GM20000 (cell line): ENCODE data around the gene SNAPC4.

Experiments used
- DNase-seq: peaks from one replicate; pipeline ENCODE4 v3.0.0; 2012; ENCODE audit warnings: low spot score
- TF ChIP-seq, protein P1 (sequence below): IDR thresholded peaks from 2 replicates; pipeline ENCODE4 v1.5.1; 2012; ENCODE audit warnings: mild to moderate bottlenecking, control low read depth; ENCODE audit errors: extremely low read depth, missing control alignments

Gene SNAPC4

DNA sequence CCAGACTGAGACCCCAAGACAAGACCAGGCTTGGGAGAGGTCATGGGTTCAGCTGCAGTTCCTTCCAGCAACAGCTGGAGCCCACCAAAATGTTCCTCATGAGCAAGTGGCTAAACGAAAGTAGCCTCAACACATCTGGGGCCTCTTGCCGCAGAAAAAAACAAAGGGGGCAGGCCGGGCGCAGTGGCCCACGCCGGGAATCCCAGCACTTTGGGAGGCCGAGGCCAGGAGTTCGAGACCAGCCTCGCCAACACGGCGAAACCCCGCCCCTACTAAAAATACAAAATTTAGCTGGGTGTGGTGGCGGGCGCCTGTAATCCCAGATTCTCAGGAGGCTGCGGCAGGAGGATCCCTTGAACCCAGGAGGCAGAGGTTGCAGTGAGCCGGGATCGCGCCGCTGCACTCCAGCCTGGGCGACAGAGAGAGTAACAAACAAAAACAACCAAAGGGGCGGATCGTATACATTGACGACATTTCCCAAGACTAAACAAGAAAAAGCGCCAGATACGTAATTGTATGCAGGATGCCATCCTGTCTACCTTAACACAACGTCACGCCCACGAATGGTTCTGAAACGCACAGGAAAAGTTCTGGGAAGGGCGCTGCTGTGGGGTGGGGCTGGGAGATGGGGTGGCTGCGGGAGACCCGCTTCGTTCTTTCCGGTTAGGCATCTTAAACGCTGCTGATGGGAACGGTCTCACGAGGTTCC lies 38.0 kb upstream of the SNAPC4 start:
- TF ChIP-seq, protein P1, sequence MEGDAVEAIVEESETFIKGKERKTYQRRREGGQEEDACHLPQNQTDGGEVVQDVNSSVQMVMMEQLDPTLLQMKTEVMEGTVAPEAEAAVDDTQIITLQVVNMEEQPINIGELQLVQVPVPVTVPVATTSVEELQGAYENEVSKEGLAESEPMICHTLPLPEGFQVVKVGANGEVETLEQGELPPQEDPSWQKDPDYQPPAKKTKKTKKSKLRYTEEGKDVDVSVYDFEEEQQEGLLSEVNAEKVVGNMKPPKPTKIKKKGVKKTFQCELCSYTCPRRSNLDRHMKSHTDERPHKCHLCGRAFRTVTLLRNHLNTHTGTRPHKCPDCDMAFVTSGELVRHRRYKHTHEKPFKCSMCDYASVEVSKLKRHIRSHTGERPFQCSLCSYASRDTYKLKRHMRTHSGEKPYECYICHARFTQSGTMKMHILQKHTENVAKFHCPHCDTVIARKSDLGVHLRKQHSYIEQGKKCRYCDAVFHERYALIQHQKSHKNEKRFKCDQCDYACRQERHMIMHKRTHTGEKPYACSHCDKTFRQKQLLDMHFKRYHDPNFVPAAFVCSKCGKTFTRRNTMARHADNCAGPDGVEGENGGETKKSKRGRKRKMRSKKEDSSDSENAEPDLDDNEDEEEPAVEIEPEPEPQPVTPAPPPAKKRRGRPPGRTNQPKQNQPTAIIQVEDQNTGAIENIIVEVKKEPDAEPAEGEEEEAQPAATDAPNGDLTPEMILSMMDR = no peak

DNA sequence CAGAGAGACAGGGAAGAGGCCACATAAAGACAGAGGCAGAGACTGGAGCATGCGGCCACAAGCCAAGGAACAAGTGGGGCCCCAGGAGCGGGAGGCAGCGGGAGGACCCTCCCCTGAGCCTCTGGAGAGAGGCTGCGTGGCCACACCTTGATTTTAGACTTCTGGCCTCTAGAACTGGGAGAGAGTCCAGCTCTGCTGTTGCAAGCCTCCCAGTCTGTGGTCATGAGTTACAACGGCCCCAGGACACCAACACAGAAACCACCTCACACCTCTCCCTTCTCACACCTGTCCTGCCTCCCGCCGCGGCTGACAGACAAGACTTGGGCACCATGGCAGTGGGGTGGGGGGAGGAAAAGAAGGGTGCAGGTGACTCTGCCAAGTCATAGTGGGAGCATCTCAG lies 37.5 kb upstream of the SNAPC4 start:
- TF ChIP-seq, protein P1 = no peak
- DNase-seq = no peak

More for the DNA sequence above, 38.0 kb upstream of the SNAPC4 start:
- no peak for DNase-seq

DNA sequence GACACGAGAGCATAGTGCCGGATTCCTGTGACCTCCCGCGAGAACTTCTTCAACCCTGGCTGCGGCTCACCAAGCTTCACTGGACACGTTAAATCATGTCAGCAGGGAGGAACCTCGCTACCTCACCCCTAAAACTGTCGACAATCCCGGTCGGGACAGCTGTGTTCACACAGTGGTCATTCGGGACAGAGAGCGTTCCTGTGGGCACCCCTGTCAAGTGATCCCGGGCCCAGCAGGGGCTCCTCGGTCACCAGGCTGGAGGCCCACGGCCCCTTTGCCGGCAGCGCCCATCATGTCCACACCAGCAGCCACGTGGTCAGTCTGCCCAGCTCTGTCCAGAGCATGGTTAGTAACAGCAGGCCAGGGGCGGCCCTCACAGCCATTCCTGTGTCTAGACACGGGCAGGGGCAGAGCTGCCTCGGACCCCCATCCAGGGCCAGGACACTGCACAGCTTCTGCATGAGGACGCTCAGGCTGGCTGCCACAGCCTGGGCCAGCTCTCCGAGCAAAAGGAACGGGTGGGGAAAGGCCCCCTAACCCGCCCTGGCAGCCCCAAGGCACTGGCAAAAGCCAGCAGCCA lies 36.2 kb upstream of the SNAPC4 start:
- DNase-seq = no peak
- TF ChIP-seq, protein P1 = no peak

DNA sequence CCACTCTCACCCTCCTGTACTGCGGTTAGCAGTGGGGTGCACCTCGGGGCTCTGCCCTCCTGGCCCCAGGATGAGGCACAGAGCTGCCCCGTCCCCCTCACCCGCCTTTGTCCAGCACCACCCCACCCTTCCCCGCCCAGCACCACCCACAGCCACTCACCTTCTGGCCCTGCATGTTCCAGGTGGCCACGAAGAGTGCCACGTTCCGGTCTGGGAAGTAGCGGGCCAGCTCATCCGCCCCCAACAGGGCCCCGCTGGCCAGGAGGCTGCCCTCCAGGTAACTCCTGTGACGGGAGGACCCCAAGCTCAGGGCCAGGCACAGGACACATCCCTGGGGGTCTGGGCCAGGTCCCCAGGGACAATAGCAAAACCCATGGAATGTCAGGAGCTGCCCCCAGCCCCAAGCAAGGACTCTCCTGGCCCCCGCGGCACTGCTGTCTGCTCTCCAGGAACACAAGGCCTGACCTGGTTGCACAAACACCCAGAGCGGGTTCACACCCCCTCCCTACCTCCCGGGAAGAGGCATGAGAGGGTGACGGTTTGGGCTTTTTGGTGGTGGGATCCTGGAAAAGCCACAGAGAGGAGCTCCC lies 34.7 kb upstream of the SNAPC4 start:
- TF ChIP-seq, protein P1 = no peak
- DNase-seq = no peak

DNA sequence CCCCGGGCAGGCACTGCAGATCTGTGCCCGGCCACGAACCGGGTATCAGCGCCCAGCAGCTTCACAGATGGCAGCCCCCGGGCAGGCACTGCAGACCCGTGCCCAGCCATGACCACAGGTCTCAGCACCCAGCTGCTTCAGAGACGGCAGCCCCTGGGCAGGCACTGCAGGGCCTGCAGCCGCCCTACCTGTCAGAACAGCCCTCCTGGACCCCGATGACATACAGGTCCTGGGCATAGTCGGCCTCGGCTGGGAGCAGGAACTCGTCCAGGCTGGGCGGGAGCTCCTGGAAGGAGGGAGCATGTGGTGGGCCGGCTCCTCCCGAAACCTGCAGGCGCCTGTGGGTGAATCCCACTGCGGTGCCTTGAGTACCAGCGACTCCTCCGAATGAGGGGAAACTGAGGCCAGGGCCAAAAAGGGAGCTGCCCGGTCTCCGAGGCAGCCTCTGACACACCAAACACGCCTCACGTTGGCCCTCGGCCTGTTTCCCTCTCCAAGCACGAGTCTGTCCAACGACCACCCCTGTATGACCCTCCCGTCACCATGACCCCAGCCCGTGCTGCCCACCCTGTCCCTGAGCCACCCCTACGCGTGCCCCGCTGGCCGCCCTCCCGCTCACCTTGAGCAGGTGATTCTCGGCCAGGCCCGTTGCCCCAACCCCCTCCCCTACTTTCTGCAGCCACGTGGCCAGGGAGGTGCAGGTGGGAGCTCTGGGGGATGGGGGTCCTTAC lies 34.0 kb upstream of the SNAPC4 start:
- TF ChIP-seq, protein P1 = no peak
- no peak for DNase-seq

DNA sequence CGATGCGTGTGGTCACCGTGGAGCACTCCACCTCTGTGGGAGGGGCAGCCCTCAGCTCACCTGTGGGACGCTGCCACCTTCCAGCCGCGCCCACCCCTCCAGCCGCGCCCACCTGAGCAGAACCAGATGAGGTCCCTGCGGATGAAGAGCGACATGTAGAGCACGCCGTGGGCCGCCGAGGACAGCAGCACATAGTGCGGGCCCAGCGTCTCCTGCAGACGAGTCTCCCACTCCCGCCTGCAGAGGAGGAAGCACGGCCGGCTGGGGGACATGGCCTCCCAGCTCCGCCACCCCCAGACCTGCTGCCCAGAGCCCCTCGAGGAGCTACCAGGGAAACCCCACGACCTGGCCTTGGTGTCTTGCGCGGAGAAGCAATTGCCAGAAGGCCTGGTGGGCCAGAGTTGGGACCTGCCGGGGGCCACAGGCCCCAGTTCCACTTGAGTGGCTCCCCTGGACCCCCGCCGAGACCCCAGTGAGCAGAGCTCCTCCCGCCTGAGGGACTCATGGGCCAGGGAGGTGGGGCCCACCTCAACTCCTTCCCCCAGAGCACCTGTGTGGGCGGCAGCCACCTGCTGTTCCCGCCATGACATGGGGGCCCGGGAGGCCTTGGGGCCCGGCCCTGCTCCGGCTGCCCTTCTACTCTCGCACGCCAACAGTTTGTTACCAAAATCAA lies 33.2 kb upstream of the SNAPC4 start:
- TF ChIP-seq, protein P1 = no peak
- no peak for DNase-seq
